NT2/D1 (cell line): ENCODE data around the gene ADGRA3.

Source experiments
- YY1 ChIP-seq: IDR thresholded peaks from 2 replicates; pipeline ENCODE4 v1.6.1; 2011; ENCODE audit not compliant: insufficient read length, insufficient read depth
- ZNF274 ChIP-seq: IDR thresholded peaks from 2 replicates; pipeline ENCODE4 v1.6.1; 2011; ENCODE audit warnings: mild to moderate bottlenecking, low read depth, low read length

- TF ChIP-seq ZNF274, result no peak
- TF ChIP-seq YY1, result no peak
These were observed 6.3 kb upstream of the ADGRA3 start for GRCh38 chr4:22522206-22522605.
